Middle frontal gyrus (tissue), 1 donor: ENCODE measurements around the gene MANBA.
"Not testable (repeated sequence)": the region's sequence is repeated elsewhere in the genome, so short reads cannot be mapped to it uniquely, and the experiment has no call there.

Experiments used
- DNase-seq: peaks from one replicate; pipeline ENCODE4 v3.0.0-alpha.2; 2015; ENCODE audit warnings: low spot score; ENCODE audit errors: extremely low spot score

The MANBA gene

DNA sequence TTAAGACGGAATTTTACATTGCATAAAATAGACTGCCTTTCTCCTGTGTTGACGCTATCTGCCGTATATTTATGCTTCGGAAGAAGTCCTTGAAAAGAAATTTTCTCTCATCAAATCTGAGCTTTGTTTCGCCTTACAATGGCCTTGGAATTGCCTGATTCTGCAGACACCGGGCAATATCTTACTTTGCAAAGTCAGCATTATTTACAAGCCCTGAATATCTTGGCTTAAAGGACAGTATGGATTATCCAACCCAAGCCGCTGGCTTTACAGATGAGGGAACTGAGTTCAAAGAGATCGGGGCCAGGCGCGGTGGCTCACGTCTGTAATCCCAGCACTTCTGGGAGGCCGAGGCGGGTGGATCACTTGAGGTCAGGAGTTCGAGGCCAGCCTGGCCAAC is 1.1 kb upstream of the MANBA start:
- no peak for DNase-seq

- no peak for DNase-seq
Observed at GRCh38 chr4:102761296-102761701, 531 bp upstream of the MANBA start.

DNA sequence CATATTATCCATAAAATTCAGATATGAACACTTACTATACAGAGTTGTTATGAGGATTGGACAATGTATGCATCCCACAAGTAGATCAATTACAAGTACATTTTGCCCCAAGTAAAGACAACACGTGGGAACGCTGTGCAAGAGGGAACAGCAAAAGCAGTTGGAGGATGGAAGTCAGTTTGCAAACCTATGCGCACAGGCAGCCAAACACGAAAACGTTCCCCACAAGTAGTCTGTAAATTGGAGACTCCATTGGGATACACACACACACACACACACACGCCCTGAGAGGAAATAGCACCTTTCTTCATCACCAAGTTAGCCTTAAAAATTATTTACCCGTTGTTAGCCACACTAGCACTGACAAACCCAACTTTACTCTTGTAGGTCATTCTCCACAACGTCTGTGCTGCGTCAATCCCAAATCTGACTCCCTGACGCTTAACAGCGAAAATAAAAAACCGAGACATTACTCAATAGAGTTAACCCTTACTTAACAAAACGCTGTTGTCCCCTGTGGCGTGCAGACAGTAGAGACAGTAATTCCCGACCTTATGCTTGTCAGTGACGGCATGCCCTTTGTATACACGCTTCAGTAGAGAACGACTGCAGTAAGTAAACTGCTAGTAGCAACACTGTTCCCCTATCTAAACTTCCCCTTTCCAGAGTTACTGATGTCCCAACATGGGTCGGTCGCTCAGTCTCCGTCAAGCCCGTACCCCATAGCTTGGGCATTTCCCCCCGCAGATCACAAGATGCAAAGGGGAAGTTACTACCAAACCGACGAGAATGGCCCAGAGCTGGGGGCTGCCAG is 730 bp downstream of the MANBA start:
- DNase-seq = no peak

DNA sequence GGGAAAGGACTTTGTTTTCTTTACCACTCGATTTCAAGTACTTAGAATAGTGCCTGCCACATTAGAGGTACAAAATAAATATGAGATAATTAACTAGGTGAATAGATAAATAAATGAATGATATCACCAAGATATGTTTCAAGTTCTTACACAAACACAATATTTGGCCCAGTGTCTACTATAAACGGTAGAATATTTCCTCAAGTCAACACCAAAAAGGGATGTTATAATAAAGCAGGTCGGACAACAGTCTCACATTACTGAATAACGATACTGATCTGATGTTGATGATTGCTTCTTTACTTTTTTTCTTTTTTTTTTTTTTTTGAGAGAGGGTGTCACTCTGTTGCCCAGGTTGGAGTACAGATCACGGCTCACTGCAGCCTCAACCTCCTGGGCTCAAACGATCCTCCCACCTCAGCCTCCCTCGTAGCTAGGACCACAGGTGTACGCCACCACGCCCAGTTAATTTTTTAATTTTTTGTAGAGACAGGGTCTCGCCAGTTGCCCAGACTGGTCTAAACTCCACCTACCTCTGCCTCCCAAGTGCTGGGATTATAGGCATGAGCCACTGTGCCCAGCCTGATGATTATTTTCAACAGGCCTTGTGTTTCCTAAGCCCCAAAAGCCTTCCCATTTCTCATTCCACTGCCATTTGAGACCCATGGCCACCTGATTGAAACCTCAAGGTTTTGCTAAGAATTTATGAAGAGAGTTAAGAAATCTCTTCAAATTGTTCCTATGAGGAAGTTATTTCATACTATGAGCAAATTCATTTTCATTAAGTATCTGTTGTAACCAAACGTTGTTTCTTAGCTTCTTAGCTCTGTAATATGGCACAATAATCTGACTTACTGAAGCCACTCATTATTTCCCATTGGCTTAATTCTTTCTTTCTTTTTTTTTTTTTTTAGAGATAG is 2.3 kb downstream of the MANBA start:
- DNase-seq = no peak

DNA sequence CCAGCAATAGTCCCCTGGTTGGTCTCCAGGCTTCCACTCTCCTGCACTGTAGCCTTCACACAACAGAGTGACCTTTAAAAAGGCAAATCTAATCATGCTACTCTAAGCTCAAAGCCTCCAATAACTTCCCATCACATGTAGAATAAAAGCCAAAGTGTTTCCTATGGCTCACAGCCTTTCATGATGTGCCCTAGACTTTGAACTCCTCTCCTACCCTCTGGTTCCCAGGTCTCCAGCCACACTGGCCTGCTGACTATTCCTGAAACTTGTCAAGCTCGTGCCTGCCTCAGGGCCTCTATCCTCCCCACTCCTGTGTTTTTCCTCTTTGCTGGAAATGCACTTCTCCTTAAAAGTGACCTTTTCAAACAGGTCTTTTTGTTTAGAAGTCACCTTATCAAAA is 3.1 kb downstream of the MANBA start:
- no peak for DNase-seq

DNA sequence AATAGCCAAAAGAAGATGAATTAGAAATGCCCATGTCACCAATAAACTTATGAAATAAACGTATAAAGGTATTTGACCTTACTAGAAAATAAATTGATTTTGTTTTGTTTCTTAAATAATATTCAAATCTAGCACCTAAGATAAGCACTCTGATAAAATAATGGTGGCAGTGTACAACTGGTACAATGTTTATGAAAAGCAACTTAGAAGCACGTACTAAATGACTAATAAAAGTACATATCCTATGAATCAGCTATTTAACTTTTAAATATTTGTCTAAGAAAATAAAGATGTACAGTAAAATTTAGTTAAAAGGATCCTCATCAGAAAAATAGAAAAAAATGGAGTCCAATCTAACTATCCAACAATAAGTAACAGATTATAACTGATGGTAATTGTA is 6.7 kb downstream of the MANBA start:
- DNase-seq = no peak

DNA sequence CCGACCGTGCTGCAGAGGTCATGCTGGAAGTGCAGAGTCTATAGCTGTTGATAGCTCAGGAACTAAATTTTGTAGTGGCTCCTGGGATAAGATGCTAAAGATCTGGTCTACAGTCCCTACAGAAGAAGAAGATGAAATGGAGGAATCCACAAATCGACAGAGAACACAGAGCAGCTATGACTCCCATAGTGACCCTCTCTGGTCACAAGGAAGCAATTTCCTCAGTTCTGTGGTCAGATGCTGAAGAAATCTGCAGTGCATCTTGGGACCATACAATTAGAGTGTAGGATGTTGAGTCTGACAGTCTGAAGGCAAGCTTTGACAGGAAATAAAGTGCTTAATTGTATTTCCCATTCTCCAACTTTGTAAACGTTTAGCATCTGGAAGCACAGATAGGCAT is 8.8 kb downstream of the MANBA start:
- no peak for DNase-seq

DNA sequence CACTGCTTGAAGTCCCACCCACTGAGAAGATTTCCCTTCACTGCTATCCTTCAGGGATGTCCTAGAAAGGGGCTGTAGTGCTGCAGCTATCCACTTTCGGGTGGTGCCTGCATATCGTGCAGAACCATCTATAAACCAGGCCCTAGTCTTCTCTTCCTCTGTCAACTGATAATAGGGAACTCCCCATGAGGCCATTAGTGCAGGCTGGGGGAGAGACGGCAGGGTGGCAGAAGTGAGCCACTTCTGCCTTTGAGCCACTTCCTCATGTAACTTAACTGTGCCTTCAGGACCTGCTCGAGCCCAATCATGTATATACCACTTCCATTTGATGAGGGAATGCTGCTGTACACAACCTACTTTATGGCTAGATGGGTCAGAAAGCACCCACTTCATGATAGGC is 17.4 kb downstream of the MANBA start:
- not testable (repeated sequence) for DNase-seq

DNA sequence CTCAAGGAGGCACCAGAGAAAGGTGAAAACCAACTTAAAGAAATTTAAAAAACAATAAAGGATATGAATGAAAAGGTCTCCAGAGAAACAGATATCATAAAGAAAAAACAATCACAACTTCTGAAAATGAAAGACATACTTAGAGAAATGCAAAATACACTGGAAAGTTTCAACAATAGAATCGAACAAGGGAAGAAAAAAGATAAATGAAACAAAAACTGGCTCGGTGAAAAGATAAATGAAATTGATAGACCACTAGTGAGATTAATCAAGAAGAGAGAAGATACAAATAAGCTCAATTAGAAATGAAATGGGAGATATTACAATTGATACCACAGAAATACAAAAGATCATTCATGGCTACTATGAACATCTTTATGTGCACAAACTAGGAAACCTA is 22.0 kb downstream of the MANBA start:
- not testable (repeated sequence) for DNase-seq

DNA sequence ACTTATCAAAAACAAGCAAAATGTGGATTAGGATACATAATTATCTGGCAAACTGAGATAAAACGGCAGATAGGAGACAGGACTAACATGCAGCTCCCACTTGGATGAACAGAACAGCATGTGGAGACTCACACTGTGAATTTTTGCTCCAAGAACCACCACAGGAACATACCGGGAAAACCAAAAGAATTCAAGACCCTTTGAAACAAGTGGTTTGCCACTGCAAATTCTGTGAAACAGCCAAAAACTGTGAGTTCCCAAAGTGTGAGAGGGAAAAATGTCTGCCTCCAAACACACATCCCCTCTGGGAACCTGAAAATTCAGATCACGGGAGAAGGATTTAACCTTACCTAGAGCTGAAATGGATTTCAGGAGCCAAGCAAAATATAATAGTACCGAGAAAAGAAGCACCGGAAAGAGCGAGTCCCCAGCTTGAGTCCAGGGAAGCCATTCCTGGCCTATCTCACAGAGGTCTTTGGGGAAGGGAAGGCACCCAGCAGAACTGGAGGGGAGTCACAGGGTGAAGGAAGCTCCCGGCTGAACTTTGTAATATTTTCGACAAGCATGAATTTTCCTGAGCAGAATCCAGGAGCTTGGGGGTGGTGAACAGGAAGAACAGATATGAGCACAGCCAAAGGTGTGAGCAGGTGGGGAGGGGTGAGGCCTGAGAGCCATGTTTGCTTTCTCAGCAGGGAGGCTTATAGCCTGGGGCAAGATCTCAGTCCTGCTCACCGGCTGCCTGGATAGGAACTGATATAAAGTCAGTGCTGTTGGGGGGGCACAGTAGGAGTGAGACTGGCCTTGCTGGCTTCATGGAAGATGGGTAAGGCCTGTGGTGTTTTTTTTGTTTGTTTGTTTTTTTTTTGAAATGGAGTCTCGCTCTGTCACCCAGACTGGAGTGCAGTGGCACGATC is 23.9 kb downstream of the MANBA start:
- no peak for DNase-seq

DNA sequence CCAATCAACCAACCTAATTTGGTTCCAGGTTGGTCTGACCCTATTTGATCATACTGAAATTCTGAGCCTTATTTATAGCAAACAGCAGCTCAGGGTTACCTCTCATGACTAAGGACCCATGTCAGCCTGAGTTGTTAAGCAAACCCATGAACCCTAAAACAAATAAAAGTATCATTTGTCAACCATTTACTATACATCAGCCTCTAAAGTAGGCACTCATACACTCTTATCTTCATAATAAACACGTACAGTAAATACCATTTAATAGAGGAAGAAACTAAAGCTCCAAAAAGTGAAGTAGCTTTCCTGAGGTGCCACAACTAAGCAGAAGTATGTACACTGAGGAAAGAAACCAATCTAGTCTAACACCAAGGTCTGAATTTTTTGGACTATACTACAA is 25.2 kb downstream of the MANBA start:
- no peak for DNase-seq

- no peak for DNase-seq
Observed at GRCh38 chr4:102734591-102735385, 26.0 kb downstream of the MANBA start.

- DNase-seq = no peak
Observed at GRCh38 chr4:102734116-102734515, 26.7 kb downstream of the MANBA start.

DNA sequence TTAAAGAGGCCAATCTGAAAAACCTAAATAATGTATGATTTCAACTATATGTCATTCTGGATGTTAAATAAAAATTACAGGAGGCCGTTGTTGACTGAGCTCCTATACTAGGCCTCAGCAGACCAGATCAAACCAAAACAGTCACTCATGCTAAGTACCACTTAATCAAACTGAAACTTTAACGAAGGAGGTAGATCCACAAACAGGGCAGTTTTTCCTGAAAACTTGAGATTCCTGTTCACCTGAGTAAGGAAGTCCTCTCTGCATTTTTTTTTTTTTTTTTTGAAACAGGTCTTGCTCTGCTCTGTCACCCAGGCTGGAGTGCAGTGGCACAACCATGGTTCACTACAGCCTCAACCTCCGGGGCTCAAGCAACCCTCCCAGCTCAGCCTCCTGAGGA is 27.7 kb downstream of the MANBA start:
- DNase-seq = no peak

- no peak for DNase-seq
Observed at GRCh38 chr4:102732678-102733077, 28.1 kb downstream of the MANBA start.

GRCh38 chr4:102730968-102731533 is 29.7 kb downstream of the MANBA start:
- no peak for DNase-seq

GRCh38 chr4:102729486-102729885 is 31.3 kb downstream of the MANBA start:
- DNase-seq = not testable (repeated sequence)

GRCh38 chr4:102726919-102727318 is 33.8 kb downstream of the MANBA start:
- not testable (repeated sequence) for DNase-seq

DNA sequence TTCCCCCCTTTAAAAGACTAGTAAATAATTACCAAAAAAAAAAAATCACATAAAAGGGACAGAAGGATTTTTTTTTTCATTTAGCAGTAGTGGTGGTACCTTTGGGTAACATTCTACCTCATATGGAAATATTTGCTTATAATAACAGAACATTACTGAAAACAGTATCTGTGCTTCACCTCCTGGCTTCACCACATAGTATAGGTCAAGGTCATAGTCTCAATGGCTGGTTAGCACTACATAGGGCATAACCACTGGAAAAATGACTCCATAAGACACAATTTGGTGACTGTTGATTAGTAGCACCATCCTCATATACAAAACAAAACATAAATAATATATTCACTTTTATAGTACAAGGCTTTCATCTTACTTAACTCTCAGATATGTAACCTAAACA is 34.7 kb downstream of the MANBA start:
- no peak for DNase-seq

DNA sequence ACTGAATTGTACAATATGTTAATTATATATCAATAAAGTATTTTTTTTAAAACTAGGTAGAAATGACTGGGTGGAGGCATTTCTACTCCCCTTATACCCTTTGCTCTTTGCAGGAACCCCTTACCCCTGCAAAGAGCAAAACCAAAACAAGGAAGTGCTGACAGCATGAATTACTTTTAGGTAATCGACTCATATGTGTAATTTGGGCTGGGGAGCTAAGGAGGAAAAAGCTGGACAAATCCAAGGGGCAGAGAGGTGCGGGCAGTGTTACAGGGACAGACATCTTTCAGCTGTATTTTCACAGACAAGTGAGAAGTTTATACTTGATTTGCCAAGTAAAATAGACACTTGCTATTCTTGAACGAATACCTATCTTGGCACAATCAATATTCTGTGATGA is 35.5 kb downstream of the MANBA start:
- DNase-seq = no peak
